ENCODE measurements around the gene SORCS2. TPM values are rescaled to one million over a fixed set of nuclear protein-coding genes. Genes with fewer than 3 reads are reported as not detected.

Gene SORCS2
- total RNA-seq, 4 donors from 2014 or later = 1.1 to 2.5 (median 2.0) TPM

DNA sequence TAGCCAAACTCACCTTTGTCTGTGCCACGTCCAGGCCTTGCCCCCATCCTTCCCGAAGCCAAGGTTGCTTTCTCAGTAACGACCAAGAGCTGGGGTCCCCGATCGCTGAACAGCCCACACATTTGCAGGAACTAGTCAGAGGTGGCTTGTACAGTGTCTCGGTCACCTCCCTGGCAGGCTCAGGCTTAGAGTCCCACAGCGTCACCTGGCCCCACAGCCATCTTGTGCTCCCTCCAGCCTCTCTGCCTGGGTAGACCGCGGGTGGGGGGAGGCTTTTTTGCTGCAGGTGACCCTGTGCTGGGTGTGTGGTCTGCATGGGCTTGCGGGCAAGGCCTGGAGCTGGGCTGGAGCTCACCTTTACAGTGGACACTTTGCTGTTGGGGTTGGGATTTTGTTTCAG is 182.2 kb downstream of the SORCS2 start:
- Histone ChIP-seq H3K4me1 (peaks cover 0 to 18% (median 0%) of the 10 kb centered on the region in 3 donors), H3K36me3 (no peaks in the 10 kb centered on the region), H3K4me3 (no peak overlapping the region), H3K27me3 (peaks cover 0 to 30% (median 0%) of the 10 kb centered on the region in 4 donors), H3K9me3 (no peaks in the 10 kb centered on the region), H3K27ac (no peak overlapping the region)
- 40 to 81% methylated on average over 2 to 6 of the region's 10 CpGs for WGBS, 2 donors
- intact Hi-C loops (cut with DNase I) = no loop called here
- no peak for TF ChIP-seq POLR2A (IDR thresholded peaks at IDR 0.05)
- TF ChIP-seq, protein P1, sequence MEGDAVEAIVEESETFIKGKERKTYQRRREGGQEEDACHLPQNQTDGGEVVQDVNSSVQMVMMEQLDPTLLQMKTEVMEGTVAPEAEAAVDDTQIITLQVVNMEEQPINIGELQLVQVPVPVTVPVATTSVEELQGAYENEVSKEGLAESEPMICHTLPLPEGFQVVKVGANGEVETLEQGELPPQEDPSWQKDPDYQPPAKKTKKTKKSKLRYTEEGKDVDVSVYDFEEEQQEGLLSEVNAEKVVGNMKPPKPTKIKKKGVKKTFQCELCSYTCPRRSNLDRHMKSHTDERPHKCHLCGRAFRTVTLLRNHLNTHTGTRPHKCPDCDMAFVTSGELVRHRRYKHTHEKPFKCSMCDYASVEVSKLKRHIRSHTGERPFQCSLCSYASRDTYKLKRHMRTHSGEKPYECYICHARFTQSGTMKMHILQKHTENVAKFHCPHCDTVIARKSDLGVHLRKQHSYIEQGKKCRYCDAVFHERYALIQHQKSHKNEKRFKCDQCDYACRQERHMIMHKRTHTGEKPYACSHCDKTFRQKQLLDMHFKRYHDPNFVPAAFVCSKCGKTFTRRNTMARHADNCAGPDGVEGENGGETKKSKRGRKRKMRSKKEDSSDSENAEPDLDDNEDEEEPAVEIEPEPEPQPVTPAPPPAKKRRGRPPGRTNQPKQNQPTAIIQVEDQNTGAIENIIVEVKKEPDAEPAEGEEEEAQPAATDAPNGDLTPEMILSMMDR (IDR thresholded peaks at IDR 0.05) = no peak
- no peak for DNase-seq

DNA sequence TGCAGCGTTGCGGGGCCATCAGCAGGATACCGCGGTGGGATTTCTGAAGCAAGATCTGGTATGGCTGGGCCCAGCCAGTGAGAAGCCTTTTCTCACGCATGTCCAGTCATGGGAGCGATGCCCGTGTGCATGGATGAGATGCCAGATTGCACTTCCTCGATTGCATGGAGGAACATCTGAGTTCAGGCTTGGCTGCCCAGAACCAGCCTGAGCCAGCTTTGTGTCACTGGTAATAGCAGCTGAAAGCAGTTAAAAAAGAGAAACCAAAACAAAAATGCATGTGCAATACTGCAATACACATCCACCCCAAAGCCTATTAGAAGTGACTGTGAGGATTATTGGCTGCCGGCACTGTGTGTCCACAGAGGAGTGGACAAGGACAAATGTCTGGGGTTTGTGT is 183.1 kb downstream of the SORCS2 start:
- TF ChIP-seq POLR2A (IDR thresholded peaks at IDR 0.05) = no peak
- TF ChIP-seq, protein P1 (IDR thresholded peaks at IDR 0.05) = no peak
- H3K4me3 ChIP-seq = no peak overlapping the region
- intact Hi-C loops (cut with DNase I) = no loop called here
- no peaks in the 10 kb centered on the region for H3K9me3 ChIP-seq
- no peaks in the 10 kb centered on the region for H3K36me3 ChIP-seq
- peaks cover 0 to 23% (median 0%) of the 10 kb centered on the region in 3 donors for H3K4me1 ChIP-seq
- H3K27ac ChIP-seq = peak overlapping the region in 2 of 4 donors; percentile 14
- H3K27me3 ChIP-seq = peaks cover 0 to 31% (median 0%) of the 10 kb centered on the region in 4 donors
- 43 to 50% methylated on average over 1 to 5 of the region's 9 CpGs for WGBS, 2 donors
- DNase-seq = no peak

DNA sequence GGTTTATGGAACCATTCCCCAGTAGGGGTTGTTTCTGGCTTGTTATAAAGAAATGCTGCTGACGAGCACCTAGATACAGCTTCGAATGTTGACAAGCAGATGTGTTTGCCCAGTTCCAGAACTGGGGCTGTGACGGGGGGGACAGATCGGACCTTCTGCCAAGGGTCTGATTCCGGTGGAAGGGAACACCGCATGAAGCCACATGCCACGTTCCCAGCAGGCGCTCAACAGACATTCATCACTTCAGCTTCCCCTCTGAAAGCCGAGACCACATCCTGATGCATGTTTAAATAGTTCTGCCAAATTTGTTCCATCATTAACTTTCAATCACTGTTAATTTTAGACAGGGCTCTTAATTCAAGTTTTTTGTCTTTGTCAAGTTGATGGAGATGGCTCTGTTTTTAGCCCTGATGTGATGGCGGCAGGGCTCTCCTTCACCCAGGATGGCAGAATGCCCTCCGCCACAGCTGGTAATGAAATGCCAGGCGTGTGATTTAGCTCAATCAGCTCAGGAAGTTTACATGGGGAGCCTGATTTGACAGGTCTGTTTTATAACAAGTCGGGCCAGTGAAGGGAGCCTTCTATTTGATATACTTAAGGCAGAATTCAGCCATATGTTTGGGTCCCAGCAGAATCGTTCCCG is 185.0 kb downstream of the SORCS2 start:
- Histone ChIP-seq H3K27ac (no peak overlapping the region), H3K27me3 (peaks cover 0 to 42% (median 0%) of the 10 kb centered on the region in 4 donors), H3K36me3 (no peaks in the 10 kb centered on the region), H3K4me3 (no peak overlapping the region), H3K4me1 (peaks cover 0 to 30% (median 0%) of the 10 kb centered on the region in 3 donors), H3K9me3 (no peaks in the 10 kb centered on the region)
- no peak for DNase-seq
- intact Hi-C loops (cut with DNase I) = no loop called here
- WGBS, 2 donors = 60% methylated on average over 15 of the region's 15 CpGs
- TF ChIP-seq, protein P1 (IDR thresholded peaks at IDR 0.05) = no peak
- no peak for TF ChIP-seq POLR2A (IDR thresholded peaks at IDR 0.05)

DNA sequence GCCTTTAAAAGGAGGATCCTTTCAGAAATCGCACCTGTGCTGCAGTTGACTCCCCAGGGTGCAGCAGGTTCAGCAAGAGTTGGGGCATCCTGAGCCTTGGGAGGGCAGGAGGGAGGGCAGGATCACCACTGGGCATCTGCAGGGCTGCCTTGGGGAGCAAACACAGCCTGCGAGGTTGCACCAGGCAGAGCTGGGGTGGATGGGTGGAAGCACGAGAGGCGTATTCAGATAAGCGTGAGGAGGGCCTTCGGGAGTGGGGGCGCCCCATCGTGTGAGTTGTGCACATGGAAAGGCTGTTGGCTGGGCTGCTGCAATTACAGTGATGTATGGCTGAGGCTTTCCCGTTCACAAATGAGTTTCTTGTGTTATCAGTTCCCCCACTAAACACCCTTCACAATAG is 186.8 kb downstream of the SORCS2 start:
- intact Hi-C loops (cut with DNase I) = no loop called here
- Histone ChIP-seq H3K27me3 (peaks cover 0 to 42% (median 0%) of the 10 kb centered on the region in 4 donors), H3K27ac (no peak overlapping the region), H3K36me3 (no peaks in the 10 kb centered on the region), H3K9me3 (no peaks in the 10 kb centered on the region), H3K4me1 (peaks cover 0 to 30% (median 0%) of the 10 kb centered on the region in 3 donors), H3K4me3 (no peak overlapping the region)
- no peak for TF ChIP-seq POLR2A (IDR thresholded peaks at IDR 0.05)
- TF ChIP-seq, protein P1 (IDR thresholded peaks at IDR 0.05) = no peak
- DNase-seq = no peak
- WGBS, 2 donors = 60 to 90% methylated on average over 1 to 8 of the region's 9 CpGs

DNA sequence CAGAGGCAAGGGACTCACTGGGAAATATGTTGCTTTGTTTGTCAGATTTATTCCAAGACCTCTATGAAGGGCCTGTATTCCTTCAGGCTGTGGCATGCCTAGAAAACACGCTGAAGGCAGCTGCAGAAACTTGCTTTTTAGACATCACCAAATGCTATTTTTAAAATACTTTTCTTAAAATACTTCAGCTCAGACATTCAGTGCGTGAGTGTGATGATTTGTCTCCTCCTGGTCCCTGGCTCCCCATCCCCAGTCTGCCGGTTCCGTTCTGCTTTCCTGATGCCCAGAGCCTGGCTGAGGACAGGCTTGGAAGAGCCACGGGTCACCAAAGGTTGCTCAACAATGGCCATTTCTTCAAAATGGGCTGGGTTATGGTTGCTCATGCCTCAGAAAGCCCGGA is 187.4 kb downstream of the SORCS2 start:
- Histone ChIP-seq H3K27ac (no peak overlapping the region), H3K4me1 (peaks cover 0 to 30% (median 0%) of the 10 kb centered on the region in 3 donors), H3K27me3 (peaks cover 0 to 42% (median 0%) of the 10 kb centered on the region in 4 donors), H3K9me3 (no peaks in the 10 kb centered on the region), H3K36me3 (no peaks in the 10 kb centered on the region), H3K4me3 (no peak overlapping the region)
- 40 to 52% methylated on average over 5 of the region's 6 CpGs for WGBS, 2 donors
- DNase-seq = no peak
- intact Hi-C loops (cut with DNase I) = no loop called here
- TF ChIP-seq POLR2A (IDR thresholded peaks at IDR 0.05) = no peak
- TF ChIP-seq, protein P1 (IDR thresholded peaks at IDR 0.05) = no peak

All from esophagus squamous epithelium (tissue), 5 donors.